ENCODE results near the gene ASCL2.

Gene ASCL2

DNA sequence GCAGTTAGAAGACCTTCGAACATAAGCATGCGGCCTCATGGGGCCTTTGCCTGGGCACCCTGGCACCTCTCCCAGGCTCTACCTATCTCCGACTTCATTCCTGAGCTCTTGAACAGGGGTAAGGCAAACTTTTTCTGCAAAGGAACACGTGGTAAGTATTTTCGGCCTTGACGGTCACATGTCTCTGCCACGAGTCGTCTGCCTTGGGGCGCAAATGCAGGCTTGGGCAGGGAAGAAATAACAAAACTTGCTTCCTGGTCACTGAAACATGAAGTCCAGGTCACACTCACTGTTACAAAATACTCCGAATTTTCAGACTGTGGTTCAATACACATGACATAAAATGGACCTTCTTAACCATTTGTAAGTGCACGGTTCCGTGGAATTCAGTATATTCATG is 3.4 kb upstream of the ASCL2 start:
- H3K9me3 ChIP-seq (ENCODE audit: insufficient read depth, low read depth, low read length) = peaks cover 12% of the 10 kb centered on the region
- no peak overlapping the region for H3K18ac ChIP-seq (ENCODE audit: low read length)
- H3K4ac ChIP-seq (ENCODE audit: low read depth, low read length) = no peak overlapping the region
- H3K36me3 ChIP-seq (ENCODE audit: control insufficient read depth in 1 of 2, insufficient read depth in 2 of 2, low read length in 2 of 2) = no peaks in the 10 kb centered on the region
- H3K79me2 ChIP-seq (ENCODE audit: control insufficient read depth, insufficient read depth, low read length, poor library complexity) = no peaks in the 10 kb centered on the region
- H3K27ac ChIP-seq (ENCODE audit: low read depth, low read length) = no peak overlapping the region
- H2AK5ac ChIP-seq (ENCODE audit: low read length) = no peak overlapping the region
- no peak overlapping the region for H2BK12ac ChIP-seq (ENCODE audit: low read length)
- H3K4me3 ChIP-seq (ENCODE audit: low read depth, low read length) = no peak overlapping the region
- no peak overlapping the region for H2BK120ac ChIP-seq (ENCODE audit: insufficient read depth, low read length, poor library complexity)
- H4K12ac ChIP-seq (ENCODE audit: low read depth, low read length) = no peak overlapping the region
- no peak overlapping the region for H3K4me2 ChIP-seq (ENCODE audit: low read length)
- H4K91ac ChIP-seq (ENCODE audit: low read depth, low read length) = no peak overlapping the region
- DNase-seq = peak in 1 of 2 donors; percentile 52
- H2BK5ac ChIP-seq (ENCODE audit: low read depth, low read length, poor library complexity) = no peak overlapping the region
- H3K79me1 ChIP-seq (ENCODE audit: low read length) = no peaks in the 10 kb centered on the region
- H4K8ac ChIP-seq (ENCODE audit: low read depth, low read length) = no peak overlapping the region
- no CpG with 5 or more reads among the region's 12 CpGs for WGBS (ENCODE audit: extremely low coverage, insufficient coverage, insufficient read length)
- peaks cover 19 to 30% of the 10 kb centered on the region in 2 experiments for H3K4me1 ChIP-seq (ENCODE audit: control insufficient read depth in 1 of 2, insufficient read depth in 2 of 2, low read length in 2 of 2)
- H3K23ac ChIP-seq (ENCODE audit: low read length) = no peak overlapping the region
- H3K14ac ChIP-seq (ENCODE audit: low read length) = no peak overlapping the region
- no peak overlapping the region for H2AFZ ChIP-seq (ENCODE audit: insufficient read depth, low read length, poor library complexity)
- no peak overlapping the region for H3K9ac ChIP-seq (ENCODE audit: low read length)
- peaks cover 32% of the 10 kb centered on the region for H3K27me3 ChIP-seq (ENCODE audit: insufficient read depth, low read length)

DNA sequence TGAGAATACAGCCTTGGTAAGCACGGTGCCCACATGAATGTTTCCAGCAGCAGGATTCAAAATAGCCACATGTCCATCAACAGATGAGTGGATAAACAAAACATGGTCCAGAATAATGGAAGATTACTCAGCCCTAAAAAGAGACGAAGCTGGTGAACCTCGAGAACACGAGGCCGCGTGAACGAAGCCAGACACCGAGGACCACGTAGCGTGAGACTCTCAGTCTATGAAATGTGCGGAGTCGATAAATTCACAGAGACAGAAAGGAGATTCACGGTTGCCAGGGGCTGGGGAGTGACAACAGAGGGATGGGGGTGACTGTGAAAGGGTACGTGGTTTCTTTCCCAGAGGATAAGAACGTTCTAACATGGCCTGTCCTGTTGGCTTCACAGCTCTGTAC is 2.9 kb upstream of the ASCL2 start:
- Histone ChIP-seq H3K9ac (ENCODE audit: low read length) (no peak overlapping the region), H4K12ac (ENCODE audit: low read depth, low read length) (no peak overlapping the region), H3K23ac (ENCODE audit: low read length) (no peak overlapping the region), H4K8ac (ENCODE audit: low read depth, low read length) (no peak overlapping the region), H3K9me3 (ENCODE audit: insufficient read depth, low read depth, low read length) (peaks cover 12% of the 10 kb centered on the region), H2BK120ac (ENCODE audit: insufficient read depth, low read length, poor library complexity) (no peak overlapping the region), H2AK5ac (ENCODE audit: low read length) (no peak overlapping the region), H3K27ac (ENCODE audit: low read depth, low read length) (no peak overlapping the region), H2BK12ac (ENCODE audit: low read length) (no peak overlapping the region), H4K91ac (ENCODE audit: low read depth, low read length) (no peak overlapping the region), H3K36me3 (ENCODE audit: control insufficient read depth in 1 of 2, insufficient read depth in 2 of 2, low read length in 2 of 2) (no peaks in the 10 kb centered on the region), H2BK5ac (ENCODE audit: low read depth, low read length, poor library complexity) (no peak overlapping the region), H3K14ac (ENCODE audit: low read length) (no peak overlapping the region), H3K4me3 (ENCODE audit: low read depth, low read length) (no peak overlapping the region), H3K79me1 (ENCODE audit: low read length) (no peaks in the 10 kb centered on the region), H3K79me2 (ENCODE audit: control insufficient read depth, insufficient read depth, low read length, poor library complexity) (no peaks in the 10 kb centered on the region), H3K4me1 (ENCODE audit: control insufficient read depth in 1 of 2, insufficient read depth in 2 of 2, low read length in 2 of 2) (peaks cover 19 to 30% of the 10 kb centered on the region in 2 experiments), H3K4me2 (ENCODE audit: low read length) (no peak overlapping the region), H3K18ac (ENCODE audit: low read length) (no peak overlapping the region), H3K27me3 (ENCODE audit: insufficient read depth, low read length) (peaks cover 36% of the 10 kb centered on the region), H3K4ac (ENCODE audit: low read depth, low read length) (no peak overlapping the region), H2AFZ (ENCODE audit: insufficient read depth, low read length, poor library complexity) (no peak overlapping the region)
- no peak for DNase-seq
- no CpG with 5 or more reads among the region's 15 CpGs for WGBS (ENCODE audit: extremely low coverage, insufficient coverage, insufficient read length)

DNA sequence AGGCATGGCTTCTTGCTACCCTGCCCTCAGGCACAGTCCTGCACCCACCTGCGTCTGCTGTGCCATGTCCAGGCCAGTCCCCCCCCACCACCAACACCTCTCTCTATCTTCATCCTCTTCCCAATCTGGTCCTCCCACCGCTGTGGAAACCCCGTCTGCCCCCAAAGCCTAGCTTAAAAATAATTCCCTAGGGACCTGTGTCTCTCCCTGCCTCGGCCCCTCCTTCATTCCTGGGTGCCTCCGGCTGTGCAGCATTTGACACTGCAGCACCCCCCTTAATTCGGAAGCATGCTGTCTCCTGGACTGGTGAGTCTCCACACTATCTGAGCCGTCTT is 2.5 kb upstream of the ASCL2 start:
- no peak overlapping the region for H2AFZ ChIP-seq (ENCODE audit: insufficient read depth, low read length, poor library complexity)
- no peaks in the 10 kb centered on the region for H3K79me1 ChIP-seq (ENCODE audit: low read length)
- no peak overlapping the region for H3K23ac ChIP-seq (ENCODE audit: low read length)
- H2BK12ac ChIP-seq (ENCODE audit: low read length) = no peak overlapping the region
- no peaks in the 10 kb centered on the region for H3K79me2 ChIP-seq (ENCODE audit: control insufficient read depth, insufficient read depth, low read length, poor library complexity)
- H3K4me1 ChIP-seq (ENCODE audit: control insufficient read depth in 1 of 2, insufficient read depth in 2 of 2, low read length in 2 of 2) = peaks cover 19 to 30% of the 10 kb centered on the region in 2 experiments
- no peak overlapping the region for H2AK5ac ChIP-seq (ENCODE audit: low read length)
- no peak overlapping the region for H4K91ac ChIP-seq (ENCODE audit: low read depth, low read length)
- no peak overlapping the region for H2BK5ac ChIP-seq (ENCODE audit: low read depth, low read length, poor library complexity)
- WGBS (ENCODE audit: extremely low coverage, insufficient coverage, insufficient read length) = no CpG with 5 or more reads among the region's 7 CpGs
- H3K27me3 ChIP-seq (ENCODE audit: insufficient read depth, low read length) = peaks cover 36% of the 10 kb centered on the region
- no peak overlapping the region for H3K4me2 ChIP-seq (ENCODE audit: low read length)
- H3K36me3 ChIP-seq (ENCODE audit: control insufficient read depth in 1 of 2, insufficient read depth in 2 of 2, low read length in 2 of 2) = no peaks in the 10 kb centered on the region
- no peak overlapping the region for H4K12ac ChIP-seq (ENCODE audit: low read depth, low read length)
- no peak overlapping the region for H3K4ac ChIP-seq (ENCODE audit: low read depth, low read length)
- peaks cover 15% of the 10 kb centered on the region for H3K9me3 ChIP-seq (ENCODE audit: insufficient read depth, low read depth, low read length)
- H4K8ac ChIP-seq (ENCODE audit: low read depth, low read length) = no peak overlapping the region
- no peak for DNase-seq
- no peak overlapping the region for H2BK120ac ChIP-seq (ENCODE audit: insufficient read depth, low read length, poor library complexity)
- no peak overlapping the region for H3K18ac ChIP-seq (ENCODE audit: low read length)
- no peak overlapping the region for H3K14ac ChIP-seq (ENCODE audit: low read length)
- no peak overlapping the region for H3K27ac ChIP-seq (ENCODE audit: low read depth, low read length)
- H3K9ac ChIP-seq (ENCODE audit: low read length) = no peak overlapping the region
- no peak overlapping the region for H3K4me3 ChIP-seq (ENCODE audit: low read depth, low read length)

DNA sequence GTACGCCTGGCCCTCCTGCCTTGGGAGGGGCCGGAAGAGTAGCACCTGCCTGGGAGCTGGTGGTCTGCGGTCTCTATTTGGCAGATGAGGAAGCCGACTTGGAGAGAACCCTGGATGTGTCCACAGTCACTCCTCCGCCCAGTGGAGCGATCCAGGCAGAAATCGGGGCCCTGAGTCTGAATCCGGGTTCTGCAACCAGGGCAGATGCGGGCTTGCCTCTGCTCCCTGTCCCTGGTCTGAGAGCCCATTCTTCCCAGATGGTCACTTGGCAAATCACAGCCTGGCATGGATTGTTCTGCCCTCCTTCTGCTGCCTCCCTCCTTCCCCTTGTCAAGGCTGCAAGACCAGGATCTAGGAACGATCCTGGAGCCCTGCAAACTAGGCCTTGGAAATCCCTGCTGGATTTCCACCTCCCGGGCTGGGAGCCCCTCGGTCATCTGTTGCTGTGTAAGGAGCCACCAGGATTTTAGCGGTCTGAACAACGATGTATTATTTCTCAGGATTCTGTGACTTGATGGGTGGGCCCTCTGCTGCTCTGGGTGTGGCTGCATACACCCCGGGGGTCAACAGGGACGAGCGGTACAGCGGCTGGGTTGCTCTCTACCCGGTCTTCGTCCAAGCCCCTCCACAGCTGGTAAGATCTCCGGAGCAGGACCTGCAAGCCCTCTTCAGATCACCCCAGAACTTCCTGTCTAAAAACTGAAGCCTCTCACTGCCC is 2.0 kb upstream of the ASCL2 start:
- Histone ChIP-seq H4K12ac (ENCODE audit: low read depth, low read length) (no peak overlapping the region), H3K9me3 (ENCODE audit: insufficient read depth, low read depth, low read length) (peaks cover 15% of the 10 kb centered on the region), H3K4me2 (ENCODE audit: low read length) (no peak overlapping the region), H3K79me2 (ENCODE audit: control insufficient read depth, insufficient read depth, low read length, poor library complexity) (no peaks in the 10 kb centered on the region), H2AFZ (ENCODE audit: insufficient read depth, low read length, poor library complexity) (no peak overlapping the region), H3K27me3 (ENCODE audit: insufficient read depth, low read length) (peaks cover 36% of the 10 kb centered on the region), H3K14ac (ENCODE audit: low read length) (no peak overlapping the region), H2BK5ac (ENCODE audit: low read depth, low read length, poor library complexity) (no peak overlapping the region), H4K91ac (ENCODE audit: low read depth, low read length) (no peak overlapping the region), H3K36me3 (ENCODE audit: control insufficient read depth in 1 of 2, insufficient read depth in 2 of 2, low read length in 2 of 2) (no peaks in the 10 kb centered on the region), H2BK120ac (ENCODE audit: insufficient read depth, low read length, poor library complexity) (no peak overlapping the region), H3K23ac (ENCODE audit: low read length) (no peak overlapping the region), H3K79me1 (ENCODE audit: low read length) (no peaks in the 10 kb centered on the region), H3K18ac (ENCODE audit: low read length) (no peak overlapping the region), H3K4me3 (ENCODE audit: low read depth, low read length) (no peak overlapping the region), H4K8ac (ENCODE audit: low read depth, low read length) (no peak overlapping the region), H3K4me1 (ENCODE audit: control insufficient read depth in 1 of 2, insufficient read depth in 2 of 2, low read length in 2 of 2) (peaks cover 19 to 30% of the 10 kb centered on the region in 2 experiments), H3K9ac (ENCODE audit: low read length) (no peak overlapping the region), H2BK12ac (ENCODE audit: low read length) (no peak overlapping the region), H3K27ac (ENCODE audit: low read depth, low read length) (no peak overlapping the region), H3K4ac (ENCODE audit: low read depth, low read length) (no peak overlapping the region), H2AK5ac (ENCODE audit: low read length) (no peak overlapping the region)
- DNase-seq = no peak
- no CpG with 5 or more reads among the region's 21 CpGs for WGBS (ENCODE audit: extremely low coverage, insufficient coverage, insufficient read length)
